Measurements from ENCODE around the gene TSPAN31.

Gene TSPAN31

DNA sequence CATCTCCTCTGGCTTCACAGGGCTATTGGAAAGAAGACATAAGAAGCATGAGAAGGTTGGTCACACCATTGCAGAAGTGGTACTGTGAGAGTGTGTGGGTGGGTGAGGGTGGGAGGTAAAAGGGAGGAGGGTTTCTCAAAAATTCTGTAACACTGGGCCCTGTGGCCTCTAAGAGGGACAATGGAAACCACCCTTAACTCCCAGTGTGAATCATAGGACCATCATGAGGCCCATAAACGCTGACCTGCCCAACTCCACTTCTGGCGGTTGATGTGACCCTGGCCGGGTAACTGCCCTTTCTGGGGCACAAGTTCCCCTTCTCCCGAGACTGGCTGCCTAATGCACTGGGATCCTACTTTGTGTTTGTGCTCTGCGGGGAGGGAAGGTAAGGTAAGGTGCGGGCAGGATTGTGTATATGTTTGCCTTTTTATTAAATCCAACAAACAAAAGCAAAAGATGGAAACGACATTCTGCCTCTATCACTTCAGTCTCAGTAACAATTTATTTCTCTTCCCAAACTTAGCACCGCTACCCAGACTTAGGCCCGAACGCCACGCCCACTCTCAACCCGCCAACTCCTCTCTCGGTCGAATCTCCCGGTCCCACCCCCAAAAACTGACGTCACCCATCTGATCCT is 26.5 kb downstream of the TSPAN31 start:
- TF ChIP-seq FOXP2 (optimal IDR thresholded peaks at IDR 0.05; ENCODE audit: borderline replicate concordance, extremely low read depth, extremely low read length, insufficient read depth), result no peak
- no peak for TF ChIP-seq REST (IDR thresholded peaks at IDR 0.05; ENCODE audit: insufficient read depth in 1 of 2, low read depth in 2 of 2, low read length in 2 of 2)
- no peak for TF ChIP-seq POLR2AphosphoS5 (IDR thresholded peaks at IDR 0.05; ENCODE audit: low read depth, low read length)
- TF ChIP-seq SIN3A (IDR thresholded peaks at IDR 0.05; ENCODE audit: borderline replicate concordance, insufficient read depth, low read length), result no peak
- TF ChIP-seq TAF1 (IDR thresholded peaks at IDR 0.05; ENCODE audit: borderline replicate concordance, insufficient read depth, low read length), result no peak

DNA sequence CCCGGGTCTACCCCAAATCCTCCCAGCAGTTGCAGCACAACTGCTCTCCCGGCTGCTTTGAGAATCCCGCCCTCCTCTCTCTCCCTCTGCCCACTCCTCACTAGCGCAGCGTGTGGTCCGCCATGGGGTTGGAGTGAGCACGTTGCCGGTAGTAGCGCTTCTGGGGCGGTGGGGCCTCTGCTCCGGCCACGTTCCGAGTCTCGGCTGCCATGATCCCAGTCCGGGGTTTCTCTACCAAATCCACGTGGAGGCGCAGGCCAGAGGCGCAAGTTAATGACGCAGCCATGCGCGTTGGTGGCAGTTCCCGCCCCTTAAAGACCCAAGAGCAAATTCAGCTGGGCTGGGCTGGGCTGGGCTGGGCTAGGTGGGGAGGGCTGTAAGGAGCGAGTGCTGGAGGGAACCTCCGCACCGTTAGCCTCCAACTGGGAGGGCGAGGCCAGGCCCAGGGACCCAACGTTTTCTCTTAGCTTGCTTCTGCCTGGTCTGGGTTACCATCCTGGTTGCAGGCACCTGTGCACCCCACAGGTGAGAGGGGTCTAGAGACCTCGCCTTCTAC is 27.1 kb downstream of the TSPAN31 start, which contains the start of gene METTL1:
Gene METTL1 (minus strand): TSS at position 233 of the 556 bp plus-strand sequence. CDS start 22 bp downstream, at position 211.
- peak; percentile 100 for TF ChIP-seq SIN3A (IDR thresholded peaks at IDR 0.05; ENCODE audit: borderline replicate concordance, insufficient read depth, low read length)
- peak in 1 of 2 experiments; percentile 71; a peak in 1 of 4 replicates for TF ChIP-seq REST (IDR thresholded peaks at IDR 0.05; ENCODE audit: insufficient read depth in 1 of 2, low read depth in 2 of 2, low read length in 2 of 2)
- TF ChIP-seq FOXP2 (optimal IDR thresholded peaks at IDR 0.05; ENCODE audit: borderline replicate concordance, extremely low read depth, extremely low read length, insufficient read depth), result no peak
- peak; percentile 89; the same call in 1 of the 2 replicates for TF ChIP-seq TAF1 (IDR thresholded peaks at IDR 0.05; ENCODE audit: borderline replicate concordance, insufficient read depth, low read length)
- peak; percentile 88 for TF ChIP-seq POLR2AphosphoS5 (IDR thresholded peaks at IDR 0.05; ENCODE audit: low read depth, low read length)

DNA sequence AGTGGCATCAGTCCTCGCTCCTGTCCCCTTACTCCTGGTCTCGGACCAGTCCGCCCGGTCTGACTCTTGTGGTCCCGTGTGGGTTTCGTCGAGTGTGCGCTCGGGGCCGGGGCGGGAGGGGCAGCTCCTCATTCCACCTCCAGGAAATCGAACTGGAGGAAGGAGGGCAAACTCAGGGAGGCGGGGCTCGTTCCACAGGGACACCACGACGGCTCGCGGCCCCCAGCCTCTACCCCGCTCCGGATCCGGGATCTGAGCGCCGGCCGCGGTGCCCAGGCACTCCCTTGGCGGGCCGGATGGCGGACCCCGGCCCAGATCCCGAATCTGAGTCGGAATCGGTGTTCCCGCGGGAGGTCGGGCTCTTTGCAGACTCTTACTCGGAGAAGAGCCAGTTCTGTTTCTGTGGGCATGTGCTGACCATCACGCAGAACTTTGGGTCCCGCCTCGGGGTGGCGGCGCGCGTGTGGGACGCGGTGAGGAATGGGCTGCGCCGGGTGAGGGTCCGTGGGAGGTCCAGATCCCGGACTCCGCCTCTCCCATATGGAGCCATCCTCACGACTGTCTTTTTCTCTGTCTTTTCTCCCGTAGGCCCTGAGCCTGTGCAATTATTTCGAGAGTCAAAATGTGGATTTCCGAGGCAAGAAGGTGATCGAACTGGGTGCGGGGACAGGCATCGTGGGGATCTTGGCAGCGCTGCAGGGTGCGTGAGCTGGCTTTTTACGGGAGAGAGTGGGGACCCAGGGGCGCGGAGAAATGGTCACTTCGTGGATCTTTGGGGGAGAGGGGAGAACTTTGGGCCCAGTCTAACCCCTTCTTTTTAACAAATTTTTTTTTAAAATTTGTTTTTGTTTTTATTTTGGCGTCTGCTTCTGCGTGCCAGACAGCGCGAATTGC is 27.8 kb downstream of the TSPAN31 start, which contains the start of gene EEF1AKMT3:
Gene EEF1AKMT3 (plus strand): TSS at position 186 of the 894 bp plus-strand sequence. CDS start 111 bp downstream, at position 297.
- TF ChIP-seq TAF1 (IDR thresholded peaks at IDR 0.05; ENCODE audit: borderline replicate concordance, insufficient read depth, low read length) (no peak), SIN3A (IDR thresholded peaks at IDR 0.05; ENCODE audit: borderline replicate concordance, insufficient read depth, low read length) (0 out of 2 replicates have a peak, but pooled peaks have one; percentile 12)

GRCh38 chr12:57775044-57775443 is 30.2 kb downstream of the TSPAN31 start:
- no peak for TF ChIP-seq FOXP2 (optimal IDR thresholded peaks at IDR 0.05; ENCODE audit: borderline replicate concordance, extremely low read depth, extremely low read length, insufficient read depth)

GRCh38 chr12:57775563-57776246 is 30.9 kb downstream of the TSPAN31 start:
- TF ChIP-seq TAF1 (IDR thresholded peaks at IDR 0.05; ENCODE audit: borderline replicate concordance, insufficient read depth, low read length) (no peak), FOXP2 (optimal IDR thresholded peaks at IDR 0.05; ENCODE audit: borderline replicate concordance, extremely low read depth, extremely low read length, insufficient read depth) (no peak), REST (IDR thresholded peaks at IDR 0.05; ENCODE audit: insufficient read depth in 1 of 2, low read depth in 2 of 2, low read length in 2 of 2) (no peak), POLR2AphosphoS5 (IDR thresholded peaks at IDR 0.05; ENCODE audit: low read depth, low read length) (no peak), SIN3A (IDR thresholded peaks at IDR 0.05; ENCODE audit: borderline replicate concordance, insufficient read depth, low read length) (no peak)
